H1 (cell line): ENCODE data around the gene TMUB2. TPM values are rescaled to one million over a fixed set of nuclear protein-coding genes. Genes with fewer than 3 reads are reported as not detected.

Source experiments
- CREB1 ChIP-seq: IDR thresholded peaks from 2 replicates; pipeline ENCODE4 v1.6.1; 2012; ENCODE audit warnings: inconsistent platforms
- GABPA ChIP-seq: IDR thresholded peaks from 2 replicates; pipeline ENCODE4 v1.6.1; 2011; ENCODE audit warnings: mild to moderate bottlenecking, low read length, moderate library complexity, borderline replicate concordance; ENCODE audit not compliant: insufficient read depth
- KDM1A ChIP-seq: fragments of 200-600, 300-600 bp; sonication (generic); IDR thresholded peaks from 2 replicates; pipeline ENCODE4 v1.7.1; 2016; ENCODE audit warnings: mild to moderate bottlenecking, low read length, borderline replicate concordance
- POLR2AphosphoS5 ChIP-seq: IDR thresholded peaks from 2 replicates; pipeline ENCODE4 v1.6.1; 2011; ENCODE audit warnings: low read depth, low read length
- RNF2 ChIP-seq: fragments of 200-900, 300-1000 bp; sonication (generic); IDR thresholded peaks from 2 replicates; pipeline ENCODE4 v1.7.1; 2016; ENCODE audit warnings: borderline replicate concordance, low read depth, mild to moderate bottlenecking, antibody characterized with exemption, low read length; ENCODE audit not compliant: poor library complexity, severe bottlenecking; ENCODE audit errors: missing control alignments
- SP1 ChIP-seq: IDR thresholded peaks from 2 replicates; pipeline ENCODE4 v1.6.1; 2011; ENCODE audit warnings: low read depth, low read length
- SP2 ChIP-seq: IDR thresholded peaks from 2 replicates; pipeline ENCODE4 v1.6.1; 2012; ENCODE audit warnings: mild to moderate bottlenecking, low read length, inconsistent platforms
- TBP ChIP-seq: IDR thresholded peaks from 2 replicates; pipeline ENCODE4 v1.6.1; 2011; ENCODE audit warnings: low read depth, low read length, improper control_type of control experiment
- polyA plus RNA-seq, 7 experiments: library from polyadenylated mRNA; depleted of rRNA in 3 of 7; stranded (reverse) in 5 of 7; unstranded in 2 of 7; fragments of >200 nt in 5 of 7; fragments of 200-250 nt in 2 of 7; gene quantifications; 1 replicate in 5 of 7; 2 replicates in 1 of 7; 4 replicates in 1 of 7; pipeline versions ENCODE4 v1.2.1 to v1.2.3, GENCODE V29; 2011 to 2013; ENCODE audit warnings: missing spikeins in 2 of 7, mixed read lengths in 2 of 7
- total RNA-seq: library from RNA; stranded (reverse); fragmentation: NEBNext Ultra II Directional; extraction: Animal tissue kit (Norgen Biotek cat#: 25700); gene quantifications from 2 replicates; pipeline ENCODE4 v1.2.1, GENCODE V29; 2021

TMUB2 gene
- total and polyA plus RNA-seq, 2 of the 8 experiments (the other 6 are each of a cell fraction or from before 2014, with no cell fraction given): 18.5 to 30.5 TPM

DNA sequence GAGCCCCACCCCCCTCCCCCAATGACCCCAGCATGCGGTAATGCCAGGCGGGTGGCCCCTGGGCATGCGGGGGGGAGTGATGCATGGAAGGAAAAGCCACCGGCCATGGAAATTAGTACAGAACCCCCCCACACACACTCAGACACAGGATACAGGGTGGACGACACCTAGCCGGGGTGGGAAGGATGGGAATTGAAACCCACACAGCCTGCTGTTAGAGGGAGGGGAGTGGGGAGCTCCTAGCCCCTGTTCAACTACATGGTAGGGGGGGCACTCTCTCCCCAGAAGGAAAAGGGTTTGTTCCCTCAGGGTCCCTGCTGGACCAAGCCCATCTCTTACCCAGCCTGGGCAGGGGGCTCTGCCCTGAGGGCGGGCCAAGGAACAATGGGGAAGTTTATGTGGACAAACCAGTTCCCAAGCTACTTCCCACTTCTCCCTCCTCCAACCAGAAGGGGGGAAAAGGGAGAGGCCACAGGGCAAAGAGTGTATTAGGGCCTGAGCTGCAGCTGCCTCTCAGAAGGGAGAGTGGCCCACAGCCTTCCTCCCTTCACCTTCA lies 5.2 kb downstream of the TMUB2 start (continued):
- peak; percentile 51; the same call in 1 of the 2 replicates for TF ChIP-seq SP1
- no peak for TF ChIP-seq RNF2
- no peak for TF ChIP-seq KDM1A
- TF ChIP-seq GABPA: no peak
- 0 out of 2 replicates have a peak, but pooled peaks have one; percentile 7 for TF ChIP-seq CREB1
- TF ChIP-seq POLR2AphosphoS5: peak; percentile 72
- TF ChIP-seq SP2: no peak
- TF ChIP-seq TBP: peak; percentile 30; the same call in 1 of the 2 replicates
